GM18526 (cell line): ENCODE measurements around the gene PLCXD1.

Experiments used
- POLR2A ChIP-seq: IDR thresholded peaks from 3 replicates; pipeline ENCODE4 v1.6.1; 2011; ENCODE audit not compliant: insufficient read length; ENCODE audit errors: extremely low read depth

The PLCXD1 gene

DNA sequence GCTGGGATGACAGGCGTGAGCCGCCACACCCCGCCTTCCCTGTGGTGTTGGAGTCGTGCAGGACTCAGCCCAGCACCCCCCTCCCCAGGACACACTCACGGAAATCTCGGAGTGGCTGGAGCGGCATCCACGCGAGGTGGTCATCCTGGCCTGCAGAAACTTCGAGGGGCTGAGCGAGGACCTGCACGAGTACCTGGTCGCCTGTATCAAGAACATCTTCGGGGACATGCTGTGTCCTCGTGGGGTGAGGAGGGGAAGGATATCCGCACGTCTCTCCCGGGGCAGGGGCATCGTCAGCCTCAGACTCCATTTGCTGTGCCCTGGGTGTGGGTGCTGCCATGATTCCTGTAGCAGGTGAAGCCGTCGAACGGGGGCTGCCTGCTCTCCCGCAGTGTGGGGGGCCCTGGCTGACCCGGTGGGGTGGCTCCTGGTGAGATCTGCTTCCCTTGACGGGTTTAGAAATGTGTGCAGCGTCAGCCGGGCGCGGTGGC is 10.3 kb downstream of the PLCXD1 start:
- no peak for TF ChIP-seq POLR2A

DNA sequence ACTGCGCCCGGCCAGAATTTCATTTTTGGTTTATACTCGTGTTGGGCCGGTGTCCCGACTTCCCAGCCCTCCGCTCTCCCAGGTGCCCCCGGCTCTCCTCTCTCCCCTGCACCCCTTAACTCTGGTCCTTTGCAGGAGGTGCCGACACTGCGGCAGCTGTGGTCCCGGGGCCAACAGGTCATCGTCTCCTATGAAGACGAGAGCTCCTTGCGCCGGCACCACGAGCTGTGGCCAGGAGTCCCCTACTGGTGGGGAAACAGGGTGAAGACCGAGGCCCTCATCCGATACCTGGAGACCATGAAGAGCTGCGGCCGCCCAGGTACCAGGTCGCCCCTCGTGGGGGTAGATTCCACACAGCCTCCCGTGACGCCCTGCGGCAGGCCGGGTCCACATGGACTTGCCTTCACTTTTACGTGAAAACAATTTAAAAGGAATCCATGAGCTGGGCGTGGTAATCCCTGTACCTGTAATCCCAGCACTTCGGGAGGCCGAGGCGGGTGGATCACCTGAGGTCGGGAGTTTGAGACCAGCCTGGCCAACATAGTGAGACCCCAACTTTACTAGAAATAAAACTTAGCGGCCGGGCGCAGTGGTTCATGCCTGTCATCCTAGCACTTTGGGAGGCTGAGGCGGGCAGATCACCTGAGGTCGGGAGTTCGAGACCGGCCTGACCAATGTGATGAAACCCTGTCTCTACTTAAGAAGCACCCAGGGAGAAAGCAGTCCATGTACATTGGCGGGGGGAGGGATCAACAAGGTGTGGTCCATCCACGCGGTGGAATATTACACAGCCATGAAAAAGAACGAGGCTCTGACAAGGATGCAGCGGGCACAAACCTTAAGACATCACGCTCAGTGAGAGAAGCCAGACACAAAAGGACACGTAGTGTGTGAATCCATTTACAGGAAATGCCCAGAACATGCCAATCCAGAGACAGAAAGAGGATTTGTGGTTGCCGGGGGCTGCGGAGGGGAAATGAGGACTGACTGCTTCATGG is 12.0 kb downstream of the PLCXD1 start:
- TF ChIP-seq POLR2A = no peak

DNA sequence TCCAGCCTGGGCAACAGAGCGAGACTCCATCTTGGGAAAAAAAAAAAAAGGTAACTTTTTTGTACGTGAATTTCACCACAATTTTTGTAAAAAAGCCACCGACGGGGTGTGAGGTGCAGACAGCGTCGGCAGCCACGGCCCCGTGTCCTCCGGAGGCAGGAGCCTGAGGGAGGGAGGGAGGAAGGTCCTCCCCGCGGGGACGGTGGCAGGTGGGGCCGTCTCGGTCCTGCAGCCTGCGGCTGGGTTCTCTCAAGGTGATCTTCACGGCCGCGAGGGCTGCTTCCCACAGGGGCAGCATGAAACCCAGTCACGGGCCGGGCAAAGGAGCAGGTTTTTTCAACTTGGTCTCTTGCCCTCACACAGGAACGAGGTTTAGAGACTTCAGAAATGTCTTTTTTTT is 14.0 kb downstream of the PLCXD1 start:
- no peak for TF ChIP-seq POLR2A

DNA sequence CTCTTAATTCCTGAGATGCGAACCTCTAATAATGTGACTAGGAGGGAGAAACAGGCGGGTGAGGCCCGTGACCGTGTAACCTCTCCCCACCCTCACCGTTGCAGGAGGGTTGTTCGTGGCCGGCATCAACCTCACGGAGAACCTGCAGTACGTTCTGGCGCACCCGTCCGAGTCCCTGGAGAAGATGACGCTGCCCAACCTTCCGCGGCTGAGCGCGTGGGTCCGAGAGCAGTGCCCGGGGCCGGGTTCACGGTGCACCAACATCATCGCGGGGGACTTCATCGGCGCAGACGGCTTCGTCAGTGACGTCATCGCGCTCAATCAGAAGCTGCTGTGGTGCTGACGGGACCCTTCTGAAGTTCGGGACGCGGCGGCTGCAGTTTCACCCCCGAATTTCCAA is 17.8 kb downstream of the PLCXD1 start:
- no peak for TF ChIP-seq POLR2A

DNA sequence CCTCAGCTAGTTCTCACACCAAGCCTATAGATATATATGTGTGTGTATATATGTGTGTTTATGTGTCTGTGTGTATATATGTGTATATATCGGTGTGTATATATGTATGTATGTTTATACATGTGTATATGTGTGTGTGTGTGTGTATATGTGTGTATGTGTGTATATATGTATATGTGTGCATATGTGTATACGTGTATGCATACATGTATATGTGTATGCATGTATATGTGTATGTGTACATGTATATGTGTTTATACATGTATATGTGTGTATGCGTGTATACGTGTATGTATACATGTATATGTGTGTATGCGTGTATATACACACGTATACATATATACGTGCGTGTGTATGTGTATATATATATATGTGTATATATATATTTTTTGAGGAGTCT is 19.2 kb downstream of the PLCXD1 start:
- no peak for TF ChIP-seq POLR2A

DNA sequence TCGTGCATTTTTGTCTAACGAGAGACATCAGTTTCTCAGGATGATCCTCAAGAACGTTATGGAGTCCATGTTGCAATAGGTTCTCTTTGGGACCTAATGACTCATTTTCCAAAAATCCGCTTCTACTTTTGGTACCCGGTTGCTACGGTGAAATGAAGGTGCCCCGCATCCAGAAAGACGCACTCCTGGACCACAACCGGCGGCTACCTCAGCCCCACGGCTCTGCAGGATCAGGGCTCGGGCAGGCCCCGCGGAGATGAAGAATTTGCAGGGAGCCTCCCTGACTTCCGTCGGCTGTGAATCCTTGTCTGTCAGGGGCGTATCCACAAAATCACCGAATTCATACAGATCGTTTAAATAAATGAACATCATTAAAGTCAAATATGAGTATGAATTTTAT is 21.8 kb downstream of the PLCXD1 start:
- no peak for TF ChIP-seq POLR2A

DNA sequence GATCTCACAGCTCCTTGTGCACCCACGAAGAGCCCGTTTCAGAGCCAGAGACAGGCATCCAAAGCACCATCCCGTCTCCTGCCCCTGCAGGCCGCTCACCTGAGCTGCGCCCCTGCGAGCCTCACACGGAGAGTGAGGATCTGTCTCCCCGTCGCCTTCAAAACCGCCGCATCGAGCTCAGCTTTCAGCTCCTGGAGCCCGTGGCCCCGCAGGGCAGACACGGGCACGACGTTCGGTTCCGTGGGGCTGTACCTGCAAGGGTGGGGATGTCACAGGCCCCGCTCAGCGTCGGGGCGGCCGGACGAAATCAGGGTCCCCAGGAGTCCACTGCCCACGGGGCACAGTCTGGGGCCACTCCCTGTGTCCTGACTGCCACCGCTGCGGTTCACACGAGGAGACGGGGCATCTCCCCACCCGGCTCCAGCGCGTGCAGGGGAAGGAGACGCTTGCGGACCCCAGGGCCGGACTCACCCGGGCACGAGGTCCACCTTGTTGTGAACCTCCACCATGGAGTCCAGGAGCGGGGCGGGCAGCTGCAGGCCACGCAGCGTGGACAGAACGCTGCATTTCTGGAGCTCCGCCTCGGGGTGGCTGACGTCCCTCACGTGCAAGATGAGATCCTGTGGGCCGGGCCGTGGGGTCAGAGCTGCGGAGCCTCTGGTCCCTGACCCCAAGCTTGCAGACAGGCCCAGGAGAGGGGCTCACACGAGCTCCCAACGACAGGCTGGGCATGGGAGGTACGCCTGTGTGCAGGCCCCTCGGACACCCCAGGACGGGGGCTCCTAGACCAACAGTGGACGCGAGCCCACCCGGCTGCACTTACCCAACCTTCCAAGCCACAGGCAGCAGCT is 26.3 kb downstream of the PLCXD1 start:
- TF ChIP-seq POLR2A = no peak

DNA sequence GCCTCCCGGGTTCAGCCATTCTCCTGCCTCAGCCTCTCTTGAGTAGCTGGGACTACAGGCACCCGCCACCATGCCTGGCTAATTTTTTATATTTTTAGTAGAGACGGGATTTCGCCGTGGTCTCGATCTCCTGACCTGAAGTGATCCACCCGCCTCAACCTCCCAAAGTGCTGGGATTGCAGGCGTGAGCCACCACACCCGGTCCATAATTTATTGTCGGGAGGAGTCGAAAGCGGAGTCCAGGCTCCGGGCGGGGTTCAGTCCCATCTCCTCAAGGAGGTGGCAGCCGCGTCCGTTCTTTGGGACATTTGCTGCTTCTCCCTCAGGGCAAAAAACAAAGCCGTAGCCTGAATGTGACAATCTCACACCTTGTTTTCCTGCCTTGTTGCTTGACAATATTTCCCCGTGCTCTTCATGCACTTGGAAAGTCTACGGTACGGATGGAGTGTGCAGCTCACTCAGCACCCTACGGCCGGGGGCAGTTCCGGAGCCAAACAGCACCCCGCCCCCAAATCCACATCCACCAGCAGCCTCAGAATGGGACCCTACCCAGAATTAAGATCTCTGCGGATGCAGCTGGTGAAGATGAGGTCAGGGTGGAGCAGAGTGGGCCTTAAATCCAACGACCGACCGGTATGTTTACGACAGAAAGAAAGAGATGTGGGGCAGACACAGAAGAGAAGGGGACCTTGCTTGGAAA is 27.8 kb downstream of the PLCXD1 start:
- no peak for TF ChIP-seq POLR2A

DNA sequence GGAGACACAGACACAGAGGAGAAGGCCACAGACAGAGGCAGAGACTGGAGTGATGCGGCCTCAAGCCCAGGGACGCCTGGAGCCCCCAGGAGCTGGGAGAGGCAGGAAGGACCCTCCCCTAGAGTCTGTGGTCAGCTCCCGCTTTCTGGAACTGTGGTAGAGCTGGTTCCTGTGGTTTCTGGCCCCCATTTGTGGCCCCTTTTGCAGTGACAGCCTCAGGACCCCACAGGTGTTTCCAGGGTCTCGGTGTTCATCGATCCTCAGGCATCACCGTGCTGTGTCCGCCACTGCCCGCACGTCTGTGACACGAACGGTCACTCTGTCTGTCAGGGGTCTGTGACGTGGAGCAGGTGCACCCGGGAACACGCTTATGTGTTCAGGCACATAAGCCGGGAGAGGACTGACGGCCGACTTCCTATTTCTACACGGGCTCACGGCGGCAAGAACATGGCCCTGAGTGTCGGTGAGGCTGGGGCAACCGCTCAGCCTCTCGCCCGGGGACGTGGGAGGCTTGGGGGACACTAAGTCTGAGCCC is 29.5 kb downstream of the PLCXD1 start:
- no peak for TF ChIP-seq POLR2A

DNA sequence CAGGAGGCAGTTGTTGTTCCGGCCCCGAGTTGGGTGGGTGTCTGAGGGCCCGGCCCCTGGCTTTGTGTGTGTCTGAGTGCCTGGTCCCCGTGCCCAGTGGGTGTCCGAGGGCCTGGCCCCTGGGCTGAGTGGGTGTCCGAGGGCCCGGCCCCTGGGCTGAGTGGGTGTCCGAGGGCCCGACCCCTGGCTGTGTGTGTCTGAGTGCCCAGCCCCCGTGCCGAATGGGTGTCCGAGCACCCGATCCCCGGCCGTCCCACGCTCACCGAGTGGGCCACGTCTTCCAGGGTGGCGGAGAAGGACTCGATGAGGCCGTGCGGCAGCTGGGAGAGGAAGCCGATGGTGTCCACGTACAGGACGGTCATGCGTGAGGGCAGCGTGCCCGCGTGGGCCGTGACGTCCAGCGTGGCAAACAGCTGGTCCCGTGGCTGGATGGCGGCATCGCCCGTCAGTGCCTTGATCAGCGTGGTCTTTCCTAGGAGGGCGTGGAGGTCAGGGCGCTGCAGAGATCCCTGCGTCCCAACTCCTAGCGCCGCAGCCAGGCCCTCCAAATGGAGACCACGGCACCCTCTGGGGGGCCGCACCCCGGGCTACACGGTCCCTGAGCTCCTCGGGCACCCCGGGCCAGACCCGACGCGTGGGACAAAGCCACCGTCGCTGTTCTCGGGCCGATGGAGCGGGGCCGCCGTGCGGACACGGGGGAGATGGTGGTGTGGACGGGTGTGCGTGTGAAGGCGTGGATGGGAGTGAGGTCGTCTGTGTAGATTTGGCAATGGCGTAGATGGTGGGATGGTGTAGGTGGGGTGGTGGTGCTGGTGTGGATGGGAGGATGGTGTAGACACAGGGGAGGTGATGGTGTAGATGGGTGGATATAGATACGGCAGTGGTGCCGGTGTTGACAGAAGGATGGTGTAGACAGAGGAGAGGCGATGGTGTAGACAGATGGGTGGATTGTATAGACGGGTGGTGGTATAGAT is 30.3 kb downstream of the PLCXD1 start:
- TF ChIP-seq POLR2A = no peak

DNA sequence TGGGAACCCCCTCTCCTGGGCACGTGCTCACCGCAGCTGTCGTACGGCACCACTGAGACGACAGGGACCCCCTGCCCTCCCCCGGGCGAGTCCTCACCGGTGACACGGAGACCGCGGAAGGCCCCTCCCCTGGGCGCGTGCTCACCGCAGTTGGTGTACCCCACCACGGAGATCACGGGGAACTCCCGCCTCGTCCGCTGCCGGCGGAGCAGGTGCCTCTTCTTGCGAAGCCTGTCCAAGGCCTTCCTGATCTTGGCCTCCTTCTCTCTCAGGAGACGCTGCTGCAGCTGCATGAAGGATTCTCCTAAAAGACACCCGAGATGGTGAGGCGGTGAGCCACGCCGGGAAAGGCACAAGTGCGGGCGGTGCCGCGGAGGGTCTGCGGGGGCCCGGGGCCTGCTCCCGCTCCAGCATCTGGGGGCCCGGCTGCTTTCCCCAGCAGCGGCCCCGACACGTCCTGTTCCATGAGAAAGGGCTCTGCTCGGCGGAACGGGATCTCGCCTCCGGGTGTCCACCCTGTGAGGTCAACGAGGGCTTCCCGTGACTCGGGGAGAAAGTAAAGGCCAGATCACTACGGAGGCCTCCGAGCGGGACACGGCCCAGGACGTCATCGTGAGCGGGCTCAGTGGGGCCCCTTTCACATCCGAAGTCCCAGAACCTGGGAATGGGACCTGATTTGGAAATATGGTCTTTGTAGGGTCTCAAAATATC is 31.6 kb downstream of the PLCXD1 start:
- TF ChIP-seq POLR2A = no peak

DNA sequence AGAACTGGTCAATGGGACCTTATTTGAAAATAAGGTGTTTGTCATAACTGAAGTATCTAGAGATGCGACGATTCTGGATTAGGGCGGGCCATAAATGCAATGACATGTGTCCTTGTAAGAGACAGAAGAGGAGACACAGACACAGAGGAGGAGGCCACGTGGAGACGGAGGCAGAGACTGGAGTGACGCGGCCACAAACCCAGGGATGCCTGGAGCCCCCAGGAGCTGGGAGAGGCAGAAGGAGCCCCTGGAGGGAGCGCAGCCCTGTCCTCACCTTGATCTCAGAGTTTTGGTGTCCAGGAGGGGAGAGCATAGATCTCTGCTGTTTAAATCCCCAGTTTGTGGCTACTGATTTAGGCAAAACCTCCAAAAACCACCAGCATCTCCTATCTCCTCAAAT is 32.4 kb downstream of the PLCXD1 start:
- TF ChIP-seq POLR2A = no peak

DNA sequence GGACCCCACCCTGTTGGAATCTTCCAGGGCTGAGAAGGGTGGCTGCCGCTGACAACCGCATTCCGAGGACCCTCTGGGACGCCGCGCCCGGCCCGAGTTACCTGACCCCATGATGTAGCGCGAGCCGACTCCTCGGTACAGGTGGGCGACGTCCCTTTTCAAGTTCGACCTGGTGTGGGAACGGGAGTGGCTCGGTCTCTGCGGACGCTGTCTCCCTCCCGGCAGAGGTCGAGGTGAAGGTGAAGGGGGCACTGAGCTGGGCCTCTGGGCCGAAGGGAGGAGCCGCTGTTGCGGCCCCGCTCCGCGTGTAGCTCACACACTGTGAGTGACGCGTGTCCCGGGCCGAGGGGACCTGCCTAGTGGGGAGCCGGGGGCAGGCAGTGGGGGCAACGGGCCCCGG is 32.9 kb downstream of the PLCXD1 start:
- no peak for TF ChIP-seq POLR2A

DNA sequence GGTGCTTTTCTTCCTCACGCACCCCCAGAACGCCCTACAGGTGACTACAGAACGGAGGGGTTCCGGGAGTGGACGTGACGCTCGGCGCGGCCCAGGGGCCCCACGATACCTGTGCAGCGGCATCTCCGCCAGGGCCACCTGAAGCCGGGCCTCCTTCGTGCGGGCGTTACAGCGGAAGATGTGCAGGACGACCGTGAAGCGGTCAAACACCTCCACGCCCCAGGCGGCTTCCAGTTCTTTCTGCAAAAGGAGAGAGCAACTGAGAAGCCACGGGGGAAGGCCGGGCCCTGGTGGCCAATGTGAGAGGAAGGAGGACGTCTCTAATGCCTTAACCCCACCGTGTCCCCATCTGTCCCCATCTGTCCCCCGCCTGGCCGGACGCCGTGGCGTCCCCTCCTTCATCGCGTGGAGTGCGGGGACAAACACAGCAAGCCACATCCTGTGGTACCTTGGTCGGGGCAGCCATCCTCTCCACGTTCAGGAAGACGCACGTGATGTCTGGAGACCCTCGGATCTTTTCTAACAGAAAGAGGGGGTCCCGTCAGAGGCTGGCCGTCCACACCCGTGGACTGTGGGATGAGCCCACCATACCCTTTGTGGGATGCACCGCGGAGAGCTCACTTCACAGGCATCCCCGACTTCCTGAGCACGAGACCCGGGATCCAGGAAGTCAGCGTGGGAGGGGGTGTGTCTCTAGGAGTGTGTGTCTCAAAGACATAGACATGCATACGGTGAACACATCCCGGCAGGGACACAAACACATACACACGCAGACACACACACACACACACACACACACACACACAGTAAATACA is 33.8 kb downstream of the PLCXD1 start:
- no peak for TF ChIP-seq POLR2A
